Activated CD4-positive, alpha-beta T cell treated with anti-CD3 and anti-CD28 coated beads, Interleukin-2, amount 50 U/mL, for 4 hours (primary cell): ENCODE results near the gene EIF4A2.
A peak's percentile ranks its signal among the peaks of the same experiment; 100 is the strongest.

Experiments
- DNase-seq, 2 experiments: peaks; one replicate each; pipeline ENCODE4 v3.0.0-alpha.2; 2020

The EIF4A2 gene

DNA sequence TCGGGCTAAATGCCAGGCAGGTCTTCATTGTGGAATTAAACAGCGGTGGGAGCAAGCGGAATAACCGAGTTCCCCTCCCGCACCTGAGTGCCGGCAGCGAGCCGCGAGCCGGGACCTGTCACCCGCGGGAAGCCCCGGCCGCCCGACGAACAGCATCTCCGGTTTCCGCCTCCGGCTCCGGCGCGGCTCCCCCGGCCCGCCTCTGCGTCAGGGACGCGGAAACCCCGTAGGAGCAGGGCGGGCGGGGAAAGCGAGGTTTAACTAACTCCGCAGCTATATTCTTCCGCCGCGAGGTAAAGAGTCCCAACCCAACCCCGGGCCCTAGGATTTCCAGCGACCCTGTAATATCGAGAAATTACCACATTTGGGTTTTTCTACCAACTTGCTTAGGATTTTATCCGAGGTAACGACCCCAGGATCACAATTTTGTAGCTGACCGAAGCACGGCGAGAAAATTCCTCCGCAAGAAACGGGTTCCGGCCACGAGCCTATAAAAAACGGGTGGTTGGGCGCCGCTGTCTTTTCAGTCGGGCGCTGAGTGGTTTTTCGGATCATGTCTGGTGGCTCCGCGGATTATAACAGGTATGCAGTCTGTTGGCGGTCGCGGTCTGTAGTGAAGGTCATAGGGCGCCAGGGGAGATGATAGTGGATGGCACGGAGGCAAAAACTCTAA lies at the start of gene EIF4A2:
Gene EIF4A2, plus strand, starts transcription at position 520 of the 673 bp plus-strand sequence. Its CDS starts 34 bp downstream, at position 554.
- peak; percentile 88 to 89 for DNase-seq

DNA sequence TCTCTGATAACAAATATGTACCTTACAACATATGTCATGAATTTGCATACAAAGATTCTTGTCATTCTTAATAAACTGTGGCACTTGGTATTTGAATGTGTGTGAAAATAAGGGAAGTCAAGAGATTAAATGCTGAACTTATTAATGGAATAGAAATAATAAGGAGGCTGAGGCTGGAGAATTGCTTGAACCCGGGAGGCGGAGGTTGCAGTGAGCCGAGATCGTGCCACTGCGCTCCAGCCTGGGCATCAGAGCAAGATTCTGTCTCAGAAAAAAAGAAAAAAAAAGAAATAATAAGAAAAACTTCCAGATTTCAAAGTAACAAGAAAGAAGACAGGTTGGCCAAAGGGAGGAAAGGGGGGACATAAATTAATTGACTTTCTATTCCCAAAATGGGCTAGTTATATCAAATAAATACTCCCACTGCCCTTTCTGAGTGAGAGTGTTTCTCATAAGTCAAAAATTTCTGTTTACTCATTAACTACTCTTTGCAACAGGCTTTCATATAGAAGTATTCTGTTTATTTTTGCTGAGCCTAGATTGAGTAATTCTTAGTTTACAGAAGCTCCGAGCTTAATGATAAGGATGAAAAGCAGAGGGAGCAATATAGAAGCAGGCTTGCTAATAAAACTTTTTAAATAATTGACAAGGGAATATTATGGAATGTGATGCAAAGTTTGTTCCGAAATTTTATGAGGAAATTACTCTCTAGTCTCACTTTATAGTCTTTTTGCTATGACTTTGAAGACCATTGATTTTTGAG lies 40.6 kb upstream of the EIF4A2 start:
- no peak for DNase-seq

- DNase-seq = no peak
Measured at GRCh38 chr3:186743666-186744065, 39.7 kb upstream of the EIF4A2 start.

GRCh38 chr3:186746008-186746407 lies 37.4 kb upstream of the EIF4A2 start:
- no peak for DNase-seq

DNA sequence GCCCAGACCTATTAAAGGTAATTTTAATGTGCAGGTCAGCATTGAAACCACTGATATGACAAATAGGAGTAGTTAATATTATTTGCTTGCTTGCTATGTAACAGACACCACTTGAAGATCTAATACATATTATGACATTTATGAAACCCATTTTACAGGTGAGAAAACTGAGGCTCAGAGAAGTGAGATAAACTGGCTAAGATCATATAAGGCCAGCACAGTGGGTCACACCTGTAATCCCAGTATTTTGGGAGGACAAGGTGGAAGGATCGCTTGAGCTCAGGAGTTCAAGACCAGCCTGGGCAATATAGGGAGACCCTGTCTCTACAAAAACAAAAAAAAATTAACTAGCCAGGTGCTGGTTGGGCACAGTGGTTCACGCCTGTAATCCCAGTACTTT lies 33.1 kb upstream of the EIF4A2 start:
- DNase-seq = no peak

DNA sequence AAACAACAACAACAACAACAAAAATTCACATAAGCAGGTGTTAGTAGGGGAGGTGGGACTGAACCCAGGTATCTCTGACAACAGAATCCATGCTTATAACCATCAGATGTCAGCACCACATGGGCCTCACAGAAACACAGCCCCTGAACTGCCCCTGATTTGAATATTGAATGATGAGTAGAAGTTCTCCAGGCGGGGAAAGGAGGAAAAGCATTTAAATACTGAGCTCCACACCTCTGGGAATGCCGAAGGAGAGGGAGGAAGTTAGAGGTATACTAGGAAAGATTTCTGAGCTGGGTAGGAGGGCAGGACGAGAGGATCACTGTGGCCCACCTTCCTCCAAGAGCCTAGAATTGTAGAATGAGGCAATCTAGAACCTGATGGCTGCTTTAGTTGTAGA lies 31.9 kb upstream of the EIF4A2 start:
- no peak for DNase-seq

DNA sequence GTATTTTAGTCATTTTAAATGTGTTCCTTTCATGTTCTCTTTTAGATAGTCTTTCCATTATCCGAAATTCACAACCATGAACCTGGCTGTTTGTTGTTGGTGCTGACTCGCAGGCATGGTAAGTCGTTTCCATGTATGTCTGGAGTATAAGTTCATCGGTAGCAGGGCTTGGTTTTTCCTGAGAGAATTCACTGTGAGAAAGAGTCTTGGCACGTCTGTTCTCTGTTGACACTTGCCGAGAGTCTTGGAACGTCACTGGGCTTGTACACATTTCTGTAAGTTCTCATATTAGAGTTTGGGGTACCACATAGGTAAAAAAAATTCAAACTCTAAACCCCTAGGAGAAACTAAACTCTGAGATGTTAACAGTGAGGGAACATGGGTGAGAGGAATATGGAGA lies 29.4 kb upstream of the EIF4A2 start:
- DNase-seq = no peak

DNA sequence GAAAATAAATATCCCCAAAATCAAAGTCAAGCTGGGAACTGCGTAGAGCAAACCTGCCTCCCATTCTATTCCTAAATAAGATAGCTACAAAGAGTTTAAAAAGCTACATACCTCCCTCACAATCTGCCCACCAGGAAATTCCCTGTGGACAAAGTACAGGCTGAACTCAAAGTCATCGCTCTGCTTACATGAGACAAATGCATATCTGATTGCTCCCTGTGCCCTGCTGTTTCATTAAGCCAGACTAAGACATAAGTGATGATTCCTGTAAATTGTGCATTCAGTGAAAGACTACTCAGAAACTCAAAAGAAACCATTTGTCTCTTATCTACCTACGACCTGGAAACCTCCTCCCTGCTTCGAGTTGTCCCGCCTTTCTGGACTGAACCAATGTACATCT lies 28.5 kb upstream of the EIF4A2 start:
- no peak for DNase-seq

DNA sequence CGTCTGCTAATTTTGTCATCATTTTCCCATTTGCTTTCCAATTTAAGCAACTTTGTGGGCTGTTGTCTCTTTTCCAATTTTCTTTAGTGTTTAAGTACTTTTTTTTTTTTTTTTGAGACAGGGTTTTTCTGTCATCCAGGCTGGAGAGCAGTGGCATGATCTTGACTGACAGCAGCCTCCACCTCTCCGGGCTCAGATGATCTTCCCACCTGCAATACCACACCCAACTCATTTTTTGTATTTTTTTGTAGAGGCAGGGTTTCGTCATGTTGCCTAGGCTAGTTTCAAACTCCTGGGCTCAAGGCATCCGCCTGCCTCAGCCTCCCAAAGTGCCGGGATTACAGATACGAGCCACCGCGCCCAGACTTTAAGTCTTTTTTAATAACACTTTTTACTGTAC lies 26.2 kb upstream of the EIF4A2 start:
- DNase-seq = no peak

- DNase-seq = no peak
Measured at GRCh38 chr3:186757686-186758220, 25.6 kb upstream of the EIF4A2 start.

- DNase-seq = no peak
Measured at GRCh38 chr3:186759231-186759930, 24.0 kb upstream of the EIF4A2 start.

- no peak for DNase-seq
Measured at GRCh38 chr3:186760141-186760833, 23.1 kb upstream of the EIF4A2 start.

- DNase-seq = no peak
Measured at GRCh38 chr3:186760897-186761447, 22.4 kb upstream of the EIF4A2 start.

- DNase-seq = peak in 1 of 2 experiments; percentile 7
Measured at GRCh38 chr3:186772281-186772694, 11.1 kb upstream of the EIF4A2 start.

DNA sequence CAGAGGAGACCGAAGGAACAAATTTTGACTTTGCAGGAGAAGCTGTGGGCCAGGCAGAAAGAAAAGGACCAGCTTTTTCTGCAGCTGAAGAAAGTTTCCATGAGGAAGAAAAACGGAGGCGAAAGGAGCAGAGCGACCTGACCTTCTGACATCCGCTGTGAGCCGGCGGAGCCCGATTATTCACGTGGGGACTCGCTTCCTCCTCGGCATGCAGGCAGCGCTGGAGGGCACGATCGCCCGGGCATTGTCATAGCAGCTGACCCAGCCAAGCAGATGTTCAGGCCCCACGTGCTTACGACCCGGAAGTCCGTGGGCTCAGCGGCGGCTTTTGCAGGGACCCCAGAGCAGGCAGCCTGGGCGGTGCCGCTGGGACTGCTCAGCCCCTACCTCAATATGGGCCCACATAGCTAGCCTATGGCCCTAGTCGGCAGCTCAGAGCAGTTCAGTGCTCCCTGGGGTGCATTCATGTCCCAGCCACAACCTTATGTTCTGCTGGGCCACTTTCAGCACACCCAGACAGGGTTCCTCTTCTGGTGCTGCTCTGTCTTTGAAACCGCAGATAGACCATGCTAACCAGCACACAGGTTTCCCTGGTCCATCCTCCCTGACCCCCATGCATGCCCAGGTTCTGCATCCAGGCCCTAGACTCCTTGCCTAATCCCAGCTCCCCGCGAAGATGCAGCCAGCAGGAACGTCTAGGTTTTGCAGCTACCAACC lies 10.5 kb upstream of the EIF4A2 start:
- DNase-seq = peak; percentile 41 to 54

DNA sequence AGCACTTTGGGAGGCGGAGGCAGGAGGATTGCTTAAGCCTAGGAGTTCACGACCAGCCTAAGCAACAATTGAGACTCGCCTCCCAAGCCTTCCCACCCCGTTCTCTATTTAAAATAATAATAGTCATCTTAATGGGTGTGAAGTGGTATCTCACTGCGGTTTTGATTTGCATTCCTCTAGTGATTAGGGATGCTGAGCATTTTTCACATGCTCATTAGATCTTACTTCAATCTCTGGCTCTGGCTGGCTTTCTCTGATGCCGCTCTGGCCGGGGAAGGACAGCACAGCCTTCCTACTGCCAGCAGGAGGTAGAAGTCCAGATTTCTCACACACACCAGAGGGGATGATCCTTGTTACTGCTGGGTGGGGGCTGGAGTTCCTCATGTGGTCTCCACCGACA lies 7.4 kb upstream of the EIF4A2 start:
- no peak for DNase-seq

DNA sequence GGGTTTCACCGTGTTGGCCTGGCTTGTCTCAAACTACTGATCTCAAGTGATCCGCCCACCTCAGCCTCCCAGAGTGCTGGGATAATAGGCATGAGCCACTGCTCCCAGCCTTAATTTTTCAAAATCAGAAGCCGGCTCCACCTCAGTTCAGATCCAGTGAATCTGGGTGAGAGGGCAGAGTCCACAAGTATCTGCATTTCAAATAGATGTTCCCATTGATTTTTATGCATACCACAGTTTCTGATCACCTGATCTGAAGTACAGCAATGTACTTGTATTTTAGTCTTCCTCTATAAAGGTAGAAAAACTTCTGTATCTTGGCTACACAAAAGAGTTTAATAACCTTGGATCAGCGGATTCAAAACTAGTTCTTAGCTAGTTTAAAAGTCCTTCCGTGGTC lies 4.2 kb upstream of the EIF4A2 start:
- DNase-seq = no peak

DNA sequence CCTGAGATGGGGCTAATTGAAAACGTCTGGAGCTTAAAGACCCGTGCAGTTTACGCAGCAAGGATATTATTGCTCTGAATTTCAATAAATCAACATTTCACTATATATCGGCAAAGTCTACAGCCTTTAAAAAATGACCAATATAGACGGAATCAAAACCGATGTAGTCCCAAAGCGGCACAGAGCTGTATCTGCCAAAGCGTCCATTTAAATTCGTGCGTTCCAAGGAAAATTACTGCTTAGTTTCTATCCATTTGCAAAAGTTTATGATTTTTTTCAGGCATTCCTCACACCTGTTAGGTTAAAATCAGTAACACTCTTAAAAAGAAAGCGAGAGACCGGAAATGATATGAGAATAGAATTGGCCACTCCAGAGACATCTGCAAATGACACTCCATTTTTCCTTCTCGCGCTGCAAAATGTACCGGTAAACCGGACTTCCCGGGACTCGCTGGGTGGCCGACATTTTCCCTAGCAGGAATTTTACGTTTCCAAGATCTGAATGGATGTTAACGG lies 777 bp upstream of the EIF4A2 start:
- no peak for DNase-seq

DNA sequence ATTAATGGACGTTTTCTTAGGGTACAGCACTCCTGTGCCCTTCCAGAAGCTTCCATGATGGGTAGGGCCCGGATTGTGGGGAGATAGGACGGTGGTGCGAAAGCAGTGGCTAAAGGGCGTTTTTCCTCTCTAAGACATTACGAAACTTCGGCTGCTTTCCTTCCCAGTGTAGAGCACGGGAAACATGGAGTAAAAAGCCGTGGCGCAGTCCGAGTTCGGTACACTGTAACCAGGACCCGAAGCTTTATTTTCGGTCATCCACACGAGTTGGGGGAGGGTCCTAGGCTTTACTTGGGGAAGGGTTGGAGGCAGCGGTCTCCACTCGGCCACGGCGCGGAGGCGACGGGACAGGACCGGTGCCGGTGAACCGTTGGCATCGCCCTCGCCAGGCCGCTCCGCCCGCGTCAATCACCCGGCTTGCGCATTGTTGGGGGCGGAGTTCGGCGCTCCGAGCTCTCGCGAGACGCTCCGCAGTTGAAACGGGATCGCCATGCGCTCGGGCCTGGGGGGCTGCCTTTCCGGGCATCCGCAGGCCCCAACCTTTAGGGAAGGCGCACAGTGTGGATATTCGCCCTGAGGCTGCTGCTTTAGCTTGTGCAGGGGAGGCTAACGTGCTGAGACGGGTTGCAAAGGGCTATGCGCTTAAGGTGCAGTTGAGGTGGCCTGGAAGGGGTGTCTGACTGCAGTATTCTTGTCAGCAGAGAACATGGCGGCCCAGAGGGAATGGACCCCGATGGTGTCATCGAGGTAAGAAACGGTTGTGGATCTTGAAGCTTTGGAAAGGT lies 546 bp downstream of the EIF4A2 start:
- DNase-seq = peak; percentile 73 to 75

DNA sequence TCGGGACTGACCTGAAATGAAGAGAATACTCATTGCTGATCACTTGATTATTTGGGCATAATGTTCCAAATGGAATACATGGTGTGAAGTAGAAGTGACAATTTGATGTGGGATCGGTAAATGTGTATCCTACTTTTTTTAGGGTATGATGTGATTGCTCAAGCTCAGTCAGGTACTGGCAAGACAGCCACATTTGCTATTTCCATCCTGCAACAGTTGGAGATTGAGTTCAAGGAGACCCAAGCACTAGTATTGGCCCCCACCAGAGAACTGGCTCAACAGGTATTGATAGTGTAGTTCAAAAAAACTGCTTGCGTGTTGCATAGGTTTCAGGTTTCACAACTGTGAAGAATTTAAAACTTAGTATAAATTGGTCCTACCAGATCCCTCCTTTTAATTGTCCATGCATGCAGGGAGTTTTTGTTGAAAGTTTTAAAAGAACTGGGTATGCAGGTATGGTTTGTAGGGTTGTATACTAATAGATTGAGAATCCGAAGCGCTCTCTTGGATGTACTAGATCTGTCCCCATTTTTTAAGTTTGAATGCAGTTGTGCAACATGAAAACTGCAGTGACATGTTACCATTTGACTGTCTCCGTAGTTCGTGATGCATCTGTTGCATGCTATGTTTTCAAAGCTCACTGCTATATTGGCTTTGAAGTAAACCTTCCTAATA lies 1.6 kb downstream of the EIF4A2 start:
- no peak for DNase-seq
